Esophagus squamous epithelium (tissue), 4 donors: ENCODE measurements around the gene NUDT8.

Experiments used
- CTCF ChIP-seq, 6 experiments: fragments of 450-650 bp in 4 of 6; fragments of 200-600 bp in 2 of 6; sonication (generic) in 2 of 6; IDR thresholded peaks; one replicate each; pipeline ENCODE4 v1.5.1; 2016 to 2019; ENCODE audit warnings: antibody characterized with exemption in 6 of 6, mild to moderate bottlenecking in 4 of 6, moderate library complexity in 4 of 6
- POLR2A ChIP-seq, 4 donors: fragments of 450-650 bp; IDR thresholded peaks; one replicate each; pipeline ENCODE4 v1.6.1; 2017; ENCODE audit warnings: antibody characterized with exemption in 4 of 4, mild to moderate bottlenecking in 4 of 4, moderate library complexity in 3 of 4

- TF ChIP-seq POLR2A (IDR thresholded peaks at IDR 0.05) (no peak), CTCF (IDR thresholded peaks at IDR 0.05) (no peak)
These were observed 26.7 kb upstream of the NUDT8 start for GRCh38 chr11:67656278-67656922.
